ENCODE data around the gene RAPGEF4.

- TF ChIP-seq SUZ12 (IDR thresholded peaks at IDR 0.05; ENCODE audit: low read length): no peak
- TF ChIP-seq NRF1 (IDR thresholded peaks at IDR 0.05; ENCODE audit: low read depth, low read length): no peak
- TF ChIP-seq RXRA (IDR thresholded peaks at IDR 0.05; ENCODE audit: insufficient read depth, low read depth, low read length): no peak
- TF ChIP-seq POLR2AphosphoS5 (IDR thresholded peaks at IDR 0.05; ENCODE audit: low read depth, low read length): no peak
- no peak for TF ChIP-seq HDAC2 (IDR thresholded peaks at IDR 0.05; ENCODE audit: borderline replicate concordance in 1 of 2, low read depth in 2 of 2, low read length in 2 of 2)
These were observed 229.0 kb downstream of the RAPGEF4 start for GRCh38 chr2:172964511-172965139.

Measured in H1 (cell line).